DOHH2 (cell line): ENCODE results near the gene TMEM214.

Experiments used
- H3F3A ChIP-seq: fragments of 200-600 bp; sonication (generic), shearing (Covaris generic); 2 replicates; pipeline ENCODE4 v1.6.0; 2016; ENCODE audit warnings: antibody characterized with exemption, mild to moderate bottlenecking; ENCODE audit not compliant: control insufficient read depth, insufficient read depth
- H3K27ac ChIP-seq: fragments of 200-600 bp; sonication (generic); 2 replicates; pipeline ENCODE4 v1.5.1; 2014; ENCODE audit warnings: low read depth, mild to moderate bottlenecking, low read length, moderate library complexity
- H3K27me3 ChIP-seq: fragments of 200-600 bp; sonication (generic); 2 replicates; pipeline ENCODE4 v1.6.1; 2014; ENCODE audit warnings: mild to moderate bottlenecking, low read length, mixed read lengths; ENCODE audit not compliant: control insufficient read depth
- H3K36me3 ChIP-seq: fragments of 200-600 bp; sonication (generic); 2 replicates; pipeline ENCODE4 v1.6.1; 2014; ENCODE audit warnings: mild to moderate bottlenecking, low read length, moderate library complexity, mixed read lengths; ENCODE audit not compliant: control insufficient read depth
- H3K4me1 ChIP-seq: fragments of 200-600 bp; sonication (generic); 2 replicates; pipeline ENCODE4 v1.6.1; 2014; ENCODE audit warnings: mild to moderate bottlenecking, low read length, mixed read lengths; ENCODE audit not compliant: control insufficient read depth
- H3K4me2 ChIP-seq: fragments of 200-600 bp; sonication (generic); 2 replicates; pipeline ENCODE4 v1.6.0; 2014; ENCODE audit warnings: mild to moderate bottlenecking, low read length, moderate library complexity
- H3K4me3 ChIP-seq: fragments of 200-600 bp; sonication (generic); 2 replicates; pipeline ENCODE4 v1.5.1; 2014; ENCODE audit warnings: mild to moderate bottlenecking, low read length, mixed read lengths
- H3K79me2 ChIP-seq: fragments of 200-600 bp; sonication (generic); 2 replicates; pipeline ENCODE4 v1.6.1; 2014; ENCODE audit warnings: mild to moderate bottlenecking, low read length, mixed read lengths; ENCODE audit not compliant: control insufficient read depth
- H3K9me2 ChIP-seq: fragments of 200-600 bp; sonication (generic); replicated peaks from 2 replicates; pipeline ENCODE4 v1.6.1; 2014; ENCODE audit warnings: mild to moderate bottlenecking, low read length, mixed read lengths; ENCODE audit not compliant: control insufficient read depth
- H3K9me3 ChIP-seq: fragments of 200-600 bp; sonication (generic); 2 replicates; pipeline ENCODE4 v1.6.1; 2014; ENCODE audit warnings: antibody characterized with exemption, low read length, mixed read lengths; ENCODE audit not compliant: control insufficient read depth, insufficient read depth
- H4K20me1 ChIP-seq: fragments of 200-600 bp; sonication (generic); 2 replicates; pipeline ENCODE4 v1.6.0; 2014; ENCODE audit warnings: low read depth, mild to moderate bottlenecking, antibody characterized with exemption, low read length, moderate library complexity; ENCODE audit not compliant: control insufficient read depth, insufficient read depth
- EZH2phosphoT487 ChIP-seq: fragments of 200-600 bp; sonication (generic); IDR thresholded peaks from 2 replicates; pipeline ENCODE4 v1.6.1; 2017; ENCODE audit warnings: borderline replicate concordance, mild to moderate bottlenecking, antibody characterized with exemption, low read length, moderate library complexity, mixed read lengths
- TF ChIP-seq, protein P1 (sequence below): fragments of 200-600 bp; sonication (generic); IDR thresholded peaks from one replicate; pipeline ENCODE4 v1.5.1; 2014; ENCODE audit warnings: antibody characterized with exemption, mild to moderate bottlenecking, low read depth, low read length; ENCODE audit not compliant: poor library complexity, severe bottlenecking

Gene TMEM214

DNA sequence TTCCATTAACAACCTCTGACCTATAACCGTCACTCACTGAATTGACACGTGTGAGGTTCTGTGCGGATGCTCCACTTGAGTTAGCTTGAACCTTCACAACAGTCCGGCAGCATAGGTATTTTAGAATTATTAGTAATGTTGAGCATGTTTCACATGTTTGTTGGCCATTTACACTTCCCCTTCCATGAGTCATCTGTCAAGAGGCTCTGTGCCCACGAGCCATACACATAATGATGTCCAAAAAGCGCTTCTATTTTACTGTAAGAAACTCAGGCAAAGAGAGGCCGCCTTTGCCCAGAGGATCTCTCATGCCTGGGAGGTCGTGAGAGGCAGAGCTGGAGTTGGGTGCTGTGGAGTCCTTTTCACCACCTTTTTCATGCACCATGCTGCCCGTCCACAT is 28.9 kb upstream of the TMEM214 start:
- no peak overlapping the region for H3K27ac ChIP-seq
- no peaks in the 10 kb centered on the region for H3F3A ChIP-seq
- H3K9me3 ChIP-seq: no peaks in the 10 kb centered on the region
- no peak overlapping the region for H3K4me2 ChIP-seq
- TF ChIP-seq, protein P1, sequence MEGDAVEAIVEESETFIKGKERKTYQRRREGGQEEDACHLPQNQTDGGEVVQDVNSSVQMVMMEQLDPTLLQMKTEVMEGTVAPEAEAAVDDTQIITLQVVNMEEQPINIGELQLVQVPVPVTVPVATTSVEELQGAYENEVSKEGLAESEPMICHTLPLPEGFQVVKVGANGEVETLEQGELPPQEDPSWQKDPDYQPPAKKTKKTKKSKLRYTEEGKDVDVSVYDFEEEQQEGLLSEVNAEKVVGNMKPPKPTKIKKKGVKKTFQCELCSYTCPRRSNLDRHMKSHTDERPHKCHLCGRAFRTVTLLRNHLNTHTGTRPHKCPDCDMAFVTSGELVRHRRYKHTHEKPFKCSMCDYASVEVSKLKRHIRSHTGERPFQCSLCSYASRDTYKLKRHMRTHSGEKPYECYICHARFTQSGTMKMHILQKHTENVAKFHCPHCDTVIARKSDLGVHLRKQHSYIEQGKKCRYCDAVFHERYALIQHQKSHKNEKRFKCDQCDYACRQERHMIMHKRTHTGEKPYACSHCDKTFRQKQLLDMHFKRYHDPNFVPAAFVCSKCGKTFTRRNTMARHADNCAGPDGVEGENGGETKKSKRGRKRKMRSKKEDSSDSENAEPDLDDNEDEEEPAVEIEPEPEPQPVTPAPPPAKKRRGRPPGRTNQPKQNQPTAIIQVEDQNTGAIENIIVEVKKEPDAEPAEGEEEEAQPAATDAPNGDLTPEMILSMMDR: no peak
- TF ChIP-seq EZH2phosphoT487: no peak
- no peaks in the 10 kb centered on the region for H3K9me2 ChIP-seq
- H4K20me1 ChIP-seq: no peaks in the 10 kb centered on the region
- H3K79me2 ChIP-seq: no peaks in the 10 kb centered on the region
- no peaks in the 10 kb centered on the region for H3K4me1 ChIP-seq
- H3K36me3 ChIP-seq: no peaks in the 10 kb centered on the region
- no peak overlapping the region for H3K4me3 ChIP-seq
- H3K27me3 ChIP-seq: peaks cover 38% of the 10 kb centered on the region

DNA sequence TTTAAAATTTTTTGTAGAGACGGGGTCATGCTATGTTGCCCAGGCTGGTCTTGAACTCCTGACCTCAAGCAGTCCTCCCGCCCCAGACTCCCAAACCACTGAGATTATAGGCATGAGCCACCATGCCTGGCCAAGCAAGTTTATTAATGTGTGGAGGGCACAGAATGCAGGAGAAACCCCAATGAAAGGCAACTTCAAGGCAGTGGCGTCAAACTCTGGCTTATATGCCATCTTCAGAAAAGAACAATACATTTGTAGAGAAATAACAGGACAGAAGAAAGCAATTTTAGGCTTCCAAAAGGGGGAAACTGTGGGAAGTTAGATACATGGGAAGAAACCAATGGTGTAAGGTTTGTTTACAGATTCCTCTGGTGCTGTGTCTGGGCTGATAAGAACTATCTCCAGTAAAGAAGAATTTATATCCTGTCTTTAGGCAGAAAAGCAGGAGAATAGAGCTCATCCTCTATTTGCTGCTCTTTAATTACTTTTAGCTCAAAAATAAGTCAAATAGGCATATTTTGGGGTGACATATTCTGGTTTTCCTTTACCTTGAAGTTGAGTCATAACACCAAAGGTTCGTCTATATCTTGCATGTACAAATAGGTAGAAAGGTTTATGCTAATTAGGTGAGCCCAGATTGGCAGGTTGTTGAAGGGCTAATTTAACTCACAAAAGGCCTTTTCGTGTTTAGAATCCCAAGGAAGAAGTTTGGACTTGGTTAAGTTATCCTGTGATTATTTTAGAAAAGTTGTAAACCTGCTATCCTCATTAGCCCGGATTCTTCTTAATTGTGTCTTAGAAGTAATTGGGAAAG is 26.0 kb upstream of the TMEM214 start:
- TF ChIP-seq, protein P1: no peak
- no peak for TF ChIP-seq EZH2phosphoT487
- Histone ChIP-seq H3K27ac (no peak overlapping the region), H3K4me3 (no peak overlapping the region), H3F3A (no peaks in the 10 kb centered on the region), H3K36me3 (no peaks in the 10 kb centered on the region), H3K27me3 (peaks cover 38% of the 10 kb centered on the region), H3K4me1 (no peaks in the 10 kb centered on the region), H3K9me2 (no peaks in the 10 kb centered on the region), H3K9me3 (no peaks in the 10 kb centered on the region), H4K20me1 (no peaks in the 10 kb centered on the region), H3K4me2 (no peak overlapping the region), H3K79me2 (no peaks in the 10 kb centered on the region)

DNA sequence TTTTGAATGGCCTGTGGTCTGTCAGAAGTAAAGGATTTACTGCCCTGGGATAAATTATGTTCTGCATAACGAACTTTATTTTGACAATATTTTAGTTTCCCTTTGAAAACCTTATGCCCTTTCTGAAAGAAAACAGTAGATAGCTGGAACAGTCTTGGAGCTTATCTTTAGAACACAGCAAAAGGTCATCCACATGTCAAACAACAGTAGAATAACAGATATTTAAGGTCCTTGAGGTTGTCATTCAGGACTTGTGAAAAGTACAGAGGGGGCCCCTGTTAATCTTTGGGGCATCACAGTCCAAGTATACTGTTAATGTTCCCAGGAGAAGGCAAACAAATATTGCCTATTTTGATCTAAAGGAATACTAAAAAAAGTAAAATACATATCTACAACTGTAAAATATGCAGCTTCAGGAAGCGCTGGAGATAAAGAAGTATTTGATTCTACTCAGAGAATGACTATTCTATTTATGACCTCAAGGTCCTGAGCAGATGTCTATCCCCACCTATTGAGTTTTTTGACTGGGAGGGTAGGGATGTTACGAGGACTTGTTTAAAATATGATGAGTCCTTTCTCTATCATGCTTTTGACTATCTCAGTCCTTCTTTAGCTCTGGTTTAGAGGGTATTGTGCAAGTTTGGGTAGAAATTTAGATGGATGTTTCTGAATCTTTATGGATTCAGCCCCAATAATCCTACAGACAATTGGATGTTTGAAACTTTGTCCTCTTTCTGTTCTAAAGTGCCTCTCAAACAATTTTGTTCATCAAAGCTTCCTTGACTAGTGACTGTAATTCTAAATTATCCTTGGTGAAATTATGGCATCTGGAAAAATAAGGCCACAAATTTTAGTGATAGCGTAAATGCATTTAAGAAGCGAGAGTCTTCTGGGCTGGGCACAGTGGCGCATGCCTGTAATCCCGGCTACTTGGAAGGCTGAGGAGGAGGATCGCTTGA is 25.1 kb upstream of the TMEM214 start:
- no peak for TF ChIP-seq EZH2phosphoT487
- TF ChIP-seq, protein P1: no peak
- Histone ChIP-seq H3K4me3 (no peak overlapping the region), H3K79me2 (no peaks in the 10 kb centered on the region), H4K20me1 (no peaks in the 10 kb centered on the region), H3K9me2 (no peaks in the 10 kb centered on the region), H3K4me2 (no peak overlapping the region), H3K4me1 (no peaks in the 10 kb centered on the region), H3K9me3 (no peaks in the 10 kb centered on the region), H3K27me3 (peaks cover 43% of the 10 kb centered on the region), H3K36me3 (no peaks in the 10 kb centered on the region), H3F3A (no peaks in the 10 kb centered on the region), H3K27ac (no peak overlapping the region)
